OCI-LY7 (cell line): ENCODE measurements around the gene SRCIN1. TPM values are rescaled to one million over a fixed set of nuclear protein-coding genes. Genes with fewer than 3 reads are reported as not detected.

Experiments
- BruUV-seq: library from RNA; stranded (reverse); fragments of 400-500 nt; replicated peaks from 2 replicates; lab custom pipeline; 2021; lab: Mats Ljungman, UMichigan
- CTCF ChIA-PET: fragments of 300-600 bp; sonication (Branson Sonifier 250); formaldehyde crosslinking; loops from one replicate; lab custom pipeline; 2022; ENCODE audit warnings: antibody characterized with exemption; ENCODE audit not compliant: unreplicated experiment; lab: Charles Lee
- POLR2A ChIA-PET: fragments of 300-600 bp; sonication (Branson Sonifier 250); formaldehyde crosslinking; loops from one replicate; lab custom pipeline; 2022; ENCODE audit warnings: antibody characterized with exemption; lab: Charles Lee
- DNase-seq: peaks from one replicate; pipeline ENCODE4 v3.0.0-alpha.2; 2015; ENCODE audit warnings: low spot score
- H2AFZ ChIP-seq: fragments of 200-600 bp; sonication (generic), shearing (Covaris generic); 2 replicates; pipeline ENCODE4 v1.6.1; 2014; ENCODE audit warnings: mild to moderate bottlenecking, antibody characterized with exemption, low read length, moderate library complexity
- H3K27ac ChIP-seq: fragments of 200-600 bp; sonication (generic); 2 replicates; pipeline ENCODE4 v1.5.1; 2014; ENCODE audit warnings: mixed run types, low read depth, mild to moderate bottlenecking, moderate library complexity, low read length, inconsistent platforms; ENCODE audit not compliant: poor library complexity, severe bottlenecking
- H3K36me3 ChIP-seq: fragments of 200-600 bp; sonication (generic); 2 replicates; pipeline ENCODE4 v1.6.1; 2014; ENCODE audit warnings: mild to moderate bottlenecking, antibody characterized with exemption, low read length, moderate library complexity, mixed read lengths; ENCODE audit not compliant: insufficient read depth
- H3K4me1 ChIP-seq: fragments of 200-600 bp; sonication (generic); 2 replicates; pipeline ENCODE4 v1.5.1; 2014; ENCODE audit warnings: mild to moderate bottlenecking, low read length; ENCODE audit not compliant: insufficient read depth, poor library complexity, severe bottlenecking
- H3K4me2 ChIP-seq: fragments of 200-600 bp; sonication (generic); 2 replicates; pipeline ENCODE4 v1.6.1; 2014; ENCODE audit warnings: mild to moderate bottlenecking, low read length
- H3K4me3 ChIP-seq: fragments of 200-600 bp; sonication (generic); 2 replicates; pipeline ENCODE4 v1.5.1; 2014; ENCODE audit warnings: mild to moderate bottlenecking, low read depth, low read length; ENCODE audit not compliant: poor library complexity, severe bottlenecking
- H3K79me2 ChIP-seq: fragments of 200-600 bp; sonication (generic); 2 replicates; pipeline ENCODE4 v1.6.1; 2016; ENCODE audit warnings: low read depth, mild to moderate bottlenecking, low read length, moderate library complexity, mixed read lengths; ENCODE audit not compliant: insufficient read depth
- H3K9me2 ChIP-seq: fragments of 200-600 bp; sonication (generic); 2 replicates; pipeline ENCODE4 v1.6.1; 2016; ENCODE audit warnings: mild to moderate bottlenecking, low read length, mixed read lengths; ENCODE audit not compliant: insufficient read depth
- H3K9me3 ChIP-seq: fragments of 200-600 bp; sonication (generic); 2 replicates; pipeline ENCODE4 v1.6.1; 2014; ENCODE audit warnings: mild to moderate bottlenecking, mixed run types, low read length, mixed read lengths
- H4K20me1 ChIP-seq: fragments of 200-600 bp; sonication (generic); 2 replicates; pipeline ENCODE4 v1.6.1; 2014; ENCODE audit warnings: mild to moderate bottlenecking, antibody characterized with exemption, low read length, moderate library complexity, mixed read lengths; ENCODE audit not compliant: insufficient read depth
- EZH2phosphoT487 ChIP-seq: fragments of 200-600 bp; sonication (generic); IDR thresholded peaks from 2 replicates; pipeline ENCODE4 v1.6.1; 2018; ENCODE audit warnings: low read depth, borderline replicate concordance, mild to moderate bottlenecking, mixed run types, antibody characterized with exemption, low read length, moderate library complexity, mixed read lengths
- intact Hi-C: fragments of 100-400 bp; cut with micrococcal nuclease; formaldehyde crosslinking; loops from one replicate; pipeline ENCODE4 v1.10.0; 2022; ENCODE audit not compliant: unreplicated experiment
- total RNA-seq, 2 experiments: library from RNA; depleted of rRNA in 1 of 2; stranded (reverse); fragments of >200 nt in 1 of 2; shearing (Covaris generic) in 1 of 2; gene quantifications; 2 replicates each; pipeline ENCODE4 v1.2.3, GENCODE V29; 2014 to 2022
- TF ChIP-seq, protein P1 (sequence below): fragments of 200-600 bp; sonication (generic); conservative IDR thresholded peaks from 2 replicates; pipeline ENCODE4 v1.5.1; 2014; ENCODE audit warnings: mild to moderate bottlenecking, antibody characterized with exemption, low read length, moderate library complexity, mixed read lengths

SRCIN1 gene
- total RNA-seq, 2 experiments from 2014 or later: 1.5 to 4.6 TPM

DNA sequence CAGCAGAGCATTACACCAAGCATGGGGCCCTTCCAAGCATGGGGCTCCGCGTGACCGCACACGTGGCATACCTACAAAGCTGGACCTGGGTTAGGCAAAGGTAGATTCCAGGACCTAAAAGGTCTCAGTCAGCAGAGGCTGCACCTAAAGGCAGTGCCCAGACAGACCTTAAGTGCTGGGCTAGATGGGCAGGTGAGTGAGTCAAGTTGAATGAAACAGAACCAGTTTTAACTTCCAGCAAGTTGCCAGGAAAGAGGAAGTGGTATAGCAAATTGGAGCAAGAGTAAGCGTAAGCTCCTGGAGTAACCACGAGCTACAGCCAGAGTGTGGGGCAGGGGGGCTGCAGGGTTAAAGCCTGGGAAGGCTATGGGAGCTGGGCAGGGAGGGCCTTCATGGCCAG lies 49.5 kb downstream of the SRCIN1 start:
- Histone ChIP-seq H3K27ac (no peak overlapping the region), H4K20me1 (no peaks in the 10 kb centered on the region), H3K9me3 (no peaks in the 10 kb centered on the region), H3K4me2 (no peak overlapping the region), H3K36me3 (no peaks in the 10 kb centered on the region), H3K79me2 (no peaks in the 10 kb centered on the region), H3K4me3 (no peak overlapping the region), H3K4me1 (peaks cover 23% of the 10 kb centered on the region), H3K9me2 (no peaks in the 10 kb centered on the region), H2AFZ (no peak overlapping the region)
- CTCF ChIA-PET: interaction anchor here (0.7 kb wide), 1 partner anchor 107 kb away, joined by 3 read pairs; no protein-coding TSS in a partner anchor
- DNase-seq: no peak
- intact Hi-C loops: no loop called here
- TF ChIP-seq EZH2phosphoT487: no peak
- TF ChIP-seq, protein P1, sequence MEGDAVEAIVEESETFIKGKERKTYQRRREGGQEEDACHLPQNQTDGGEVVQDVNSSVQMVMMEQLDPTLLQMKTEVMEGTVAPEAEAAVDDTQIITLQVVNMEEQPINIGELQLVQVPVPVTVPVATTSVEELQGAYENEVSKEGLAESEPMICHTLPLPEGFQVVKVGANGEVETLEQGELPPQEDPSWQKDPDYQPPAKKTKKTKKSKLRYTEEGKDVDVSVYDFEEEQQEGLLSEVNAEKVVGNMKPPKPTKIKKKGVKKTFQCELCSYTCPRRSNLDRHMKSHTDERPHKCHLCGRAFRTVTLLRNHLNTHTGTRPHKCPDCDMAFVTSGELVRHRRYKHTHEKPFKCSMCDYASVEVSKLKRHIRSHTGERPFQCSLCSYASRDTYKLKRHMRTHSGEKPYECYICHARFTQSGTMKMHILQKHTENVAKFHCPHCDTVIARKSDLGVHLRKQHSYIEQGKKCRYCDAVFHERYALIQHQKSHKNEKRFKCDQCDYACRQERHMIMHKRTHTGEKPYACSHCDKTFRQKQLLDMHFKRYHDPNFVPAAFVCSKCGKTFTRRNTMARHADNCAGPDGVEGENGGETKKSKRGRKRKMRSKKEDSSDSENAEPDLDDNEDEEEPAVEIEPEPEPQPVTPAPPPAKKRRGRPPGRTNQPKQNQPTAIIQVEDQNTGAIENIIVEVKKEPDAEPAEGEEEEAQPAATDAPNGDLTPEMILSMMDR: no peak
- POLR2A ChIA-PET: no interaction called here
- BruUV-seq: no TSS peak

- Histone ChIP-seq H3K36me3 (no peaks in the 10 kb centered on the region), H3K4me1 (peaks cover 20% of the 10 kb centered on the region), H3K9me2 (no peaks in the 10 kb centered on the region), H3K4me2 (no peak overlapping the region), H3K27ac (no peak overlapping the region), H4K20me1 (no peaks in the 10 kb centered on the region), H3K79me2 (no peaks in the 10 kb centered on the region), H3K9me3 (no peaks in the 10 kb centered on the region), H2AFZ (no peak overlapping the region), H3K4me3 (no peak overlapping the region)
- CTCF ChIA-PET: no interaction called here
- POLR2A ChIA-PET: no interaction called here
- DNase-seq: no peak
- intact Hi-C loops: no loop called here
- TF ChIP-seq, protein P1: no peak
- no peak for TF ChIP-seq EZH2phosphoT487
- BruUV-seq: no TSS peak
These were observed 51.1 kb downstream of the SRCIN1 start for GRCh38 chr17:38554430-38555350.

GRCh38 chr17:38552343-38552742 lies 53.4 kb downstream of the SRCIN1 start:
- intact Hi-C loops: no loop called here
- Histone ChIP-seq H3K9me2 (no peaks in the 10 kb centered on the region), H3K9me3 (no peaks in the 10 kb centered on the region), H2AFZ (no peak overlapping the region), H3K4me3 (no peak overlapping the region), H4K20me1 (no peaks in the 10 kb centered on the region), H3K27ac (no peak overlapping the region), H3K36me3 (no peaks in the 10 kb centered on the region), H3K4me1 (no peaks in the 10 kb centered on the region), H3K79me2 (no peaks in the 10 kb centered on the region), H3K4me2 (no peak overlapping the region)
- no TSS peak for BruUV-seq
- ChIA-PET CTCF (no interaction called here), POLR2A (no interaction called here)
- TF ChIP-seq, protein P1: no peak
- no peak for TF ChIP-seq EZH2phosphoT487
- DNase-seq: no peak
